ENCODE data around the gene D2HGDH.
"Not testable (repeated sequence)": the region's sequence is repeated elsewhere in the genome, so short reads cannot be mapped to it uniquely, and the experiment has no call there.

D2HGDH gene

DNA sequence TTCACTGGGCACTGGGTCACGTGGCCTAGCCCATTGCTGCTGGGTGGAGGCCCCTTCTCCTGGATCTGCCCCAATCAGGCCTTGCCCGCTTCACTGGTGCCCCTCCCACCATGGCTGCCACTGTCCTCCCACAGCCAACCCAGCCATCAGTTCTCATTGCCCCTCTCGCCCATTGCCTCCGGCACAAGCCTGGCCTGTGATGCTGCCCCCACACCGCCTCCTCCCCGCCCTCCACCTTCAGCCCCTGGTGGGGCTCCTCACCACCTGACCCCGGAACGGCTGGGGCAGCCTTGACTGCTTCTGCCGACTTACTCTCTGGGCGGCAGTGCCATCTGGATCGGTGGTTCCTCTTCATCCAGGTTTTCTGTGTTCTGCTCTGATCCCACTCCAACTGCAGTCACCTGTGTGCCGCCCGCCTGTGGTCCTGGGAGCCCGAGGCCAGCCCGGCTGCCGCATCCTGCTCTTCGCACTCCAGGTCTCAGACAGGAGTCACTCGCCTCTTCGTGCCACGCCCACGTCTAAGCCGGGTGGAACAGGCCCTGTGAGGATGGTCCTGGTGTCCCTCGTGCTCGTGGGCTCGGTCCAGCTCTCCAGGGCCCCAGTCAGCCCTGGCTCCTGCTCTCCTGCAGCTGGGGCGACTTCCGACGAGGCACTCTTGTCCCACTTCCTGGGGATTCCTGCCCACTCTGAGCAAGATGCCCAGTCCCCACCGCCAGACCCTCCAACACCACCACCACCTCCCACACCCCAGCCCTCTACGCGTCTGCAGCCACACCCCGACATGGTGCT lies 14.2 kb downstream of the D2HGDH start:
- DNase-seq (ENCODE audit: low spot score): no peak

DNA sequence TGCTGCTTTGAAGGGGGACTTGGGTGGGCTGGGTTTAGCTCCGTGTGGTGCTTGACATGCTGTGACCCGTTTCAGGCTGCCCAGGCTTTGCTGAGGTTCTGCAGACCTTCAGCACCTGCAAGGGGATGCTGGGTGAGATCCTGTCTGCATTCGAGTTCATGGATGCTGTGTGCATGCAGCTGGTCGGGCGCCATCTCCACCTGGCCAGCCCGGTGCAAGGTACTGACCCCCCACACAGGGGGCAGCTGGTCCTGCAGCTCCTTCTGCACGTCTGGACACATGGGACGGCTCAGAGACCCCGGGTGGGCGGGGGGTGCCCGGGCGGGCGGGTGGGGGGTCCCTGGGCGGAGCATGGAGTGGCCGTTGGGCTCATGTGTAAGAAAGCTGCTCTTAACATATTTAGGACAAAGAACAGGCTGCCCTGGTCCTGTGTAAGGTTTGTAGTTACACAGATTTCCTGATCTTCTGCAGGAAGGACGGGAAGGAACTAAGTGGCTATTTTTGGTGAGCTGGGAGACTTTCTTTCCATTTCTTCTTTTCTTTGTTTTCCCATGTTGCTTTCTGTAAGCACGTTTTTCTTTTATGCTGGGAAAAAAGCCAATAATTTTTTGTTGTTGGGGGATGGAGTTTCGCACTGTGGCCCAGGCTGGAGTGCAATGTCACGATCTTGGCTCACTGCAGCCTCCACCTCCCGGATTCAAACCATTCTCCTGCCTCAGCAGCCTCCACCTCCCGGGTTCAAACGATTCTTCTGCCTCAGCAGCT lies 15.8 kb downstream of the D2HGDH start:
- DNase-seq (ENCODE audit: low spot score): no peak

- no peak for DNase-seq (ENCODE audit: low spot score)
Observed at GRCh38 chr2:241751152-241751551, 16.7 kb downstream of the D2HGDH start.

DNA sequence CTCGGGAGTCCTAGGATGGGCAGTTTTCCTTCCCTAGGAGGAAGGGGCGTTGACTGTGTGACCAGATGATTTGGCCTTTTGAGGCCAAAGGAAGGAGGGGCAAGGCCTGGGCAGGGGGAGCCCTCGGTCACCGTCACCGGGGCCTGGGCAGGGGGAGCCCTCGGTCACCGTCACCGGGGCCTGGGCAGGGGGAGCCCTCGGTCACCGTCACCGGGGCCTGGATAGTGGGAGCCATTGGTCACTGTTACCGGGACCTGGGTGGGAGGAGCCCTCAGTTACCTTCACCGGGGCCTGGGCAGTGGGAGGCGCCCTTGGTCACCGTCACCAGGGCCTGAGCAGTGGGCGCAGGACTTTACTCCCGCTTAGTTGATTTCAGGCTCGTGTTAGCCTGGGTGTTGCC lies 17.3 kb downstream of the D2HGDH start:
- no peak for DNase-seq (ENCODE audit: low spot score)

DNA sequence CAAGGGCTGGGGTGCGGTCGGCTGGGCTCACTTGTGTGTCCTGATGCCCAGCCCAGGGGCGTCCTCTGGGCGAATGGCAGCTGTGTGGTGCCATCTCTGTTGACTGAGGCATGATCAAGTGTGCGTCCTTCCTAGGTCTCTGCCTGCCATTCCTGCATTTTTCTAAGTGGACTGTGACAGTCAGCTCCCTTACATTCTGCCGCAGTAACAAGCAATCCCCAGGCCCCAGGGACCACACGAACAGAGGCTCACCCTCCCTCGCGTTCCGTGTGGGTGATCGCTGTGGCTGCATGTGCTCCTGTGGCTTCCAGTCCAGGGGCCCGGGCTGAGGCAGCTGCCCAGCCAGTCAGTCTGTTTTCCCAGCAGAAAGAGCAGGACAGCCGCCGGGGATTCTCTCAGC lies 17.8 kb downstream of the D2HGDH start:
- DNase-seq (ENCODE audit: low spot score): no peak

GRCh38 chr2:241752689-241753276 lies 18.4 kb downstream of the D2HGDH start:
- DNase-seq (ENCODE audit: low spot score): no peak

DNA sequence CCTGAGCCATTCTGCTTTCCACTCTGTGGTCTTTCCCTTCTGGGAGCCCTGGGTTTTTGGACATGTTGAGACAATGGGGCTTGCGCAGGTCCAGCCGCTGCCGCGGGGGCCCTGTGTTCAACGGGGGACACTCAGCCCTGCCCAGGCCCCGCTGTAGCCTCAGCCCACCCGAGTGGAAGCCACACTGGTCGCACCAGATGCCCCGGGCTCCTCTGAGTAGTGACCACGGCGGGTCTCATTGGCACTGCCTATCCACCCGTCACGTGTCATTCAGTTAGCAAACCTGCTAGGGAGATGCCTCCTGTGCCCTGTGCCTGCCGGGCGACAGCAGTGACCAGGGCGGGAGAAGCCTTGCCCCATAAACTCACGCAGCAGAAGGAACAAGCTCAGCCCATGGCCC lies 19.1 kb downstream of the D2HGDH start:
- DNase-seq (ENCODE audit: low spot score): no peak

DNA sequence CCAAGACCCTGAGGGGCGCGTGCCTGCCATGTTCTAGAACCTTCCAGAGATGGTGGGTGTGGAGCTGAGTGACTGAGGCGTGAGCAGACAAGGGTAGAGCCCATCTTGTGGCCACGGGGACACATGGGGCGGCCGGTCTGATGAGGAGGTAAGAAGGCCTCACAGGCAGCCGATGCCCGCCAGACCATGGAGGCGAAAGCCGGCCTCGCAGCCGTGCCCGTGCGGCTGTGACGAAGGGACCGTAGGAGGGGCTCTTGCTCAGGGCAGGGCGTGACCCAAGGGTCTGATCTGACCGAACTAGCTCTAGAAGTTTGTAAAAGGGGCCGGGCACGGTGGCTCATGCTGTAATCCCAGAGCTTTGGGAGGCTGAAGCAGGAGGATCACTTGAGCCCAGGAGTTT lies 19.6 kb downstream of the D2HGDH start:
- DNase-seq (ENCODE audit: low spot score): no peak

- DNase-seq (ENCODE audit: low spot score): no peak
Observed at GRCh38 chr2:241755166-241755565, 20.7 kb downstream of the D2HGDH start.

- DNase-seq (ENCODE audit: low spot score): no peak
Observed at GRCh38 chr2:241755777-241756176, 21.3 kb downstream of the D2HGDH start.

GRCh38 chr2:241759067-241759807 lies 24.8 kb downstream of the D2HGDH start:
- DNase-seq (ENCODE audit: low spot score): no peak

DNA sequence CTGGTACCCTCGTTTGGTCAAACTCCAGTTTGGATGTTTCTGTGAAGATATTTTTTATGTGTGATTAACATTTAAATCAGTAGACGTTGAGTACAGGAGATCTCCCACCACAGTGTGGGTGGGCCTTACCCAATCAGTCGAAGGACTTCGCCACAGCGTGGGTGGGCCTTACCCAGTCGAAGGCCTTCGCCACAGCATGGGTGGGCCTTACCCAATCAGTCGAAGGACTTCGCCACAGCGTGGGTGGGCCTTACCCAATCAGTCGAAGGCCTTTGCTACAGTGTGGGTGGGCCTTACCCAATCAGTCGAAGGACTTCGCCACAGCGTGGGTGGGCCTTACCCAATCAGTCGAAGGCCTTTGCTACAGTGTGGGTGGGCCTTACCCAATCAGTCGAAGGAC lies 25.5 kb downstream of the D2HGDH start:
- not testable (repeated sequence) for DNase-seq (ENCODE audit: low spot score)

GRCh38 chr2:241760301-241760771 lies 25.9 kb downstream of the D2HGDH start:
- DNase-seq (ENCODE audit: low spot score): no peak

DNA sequence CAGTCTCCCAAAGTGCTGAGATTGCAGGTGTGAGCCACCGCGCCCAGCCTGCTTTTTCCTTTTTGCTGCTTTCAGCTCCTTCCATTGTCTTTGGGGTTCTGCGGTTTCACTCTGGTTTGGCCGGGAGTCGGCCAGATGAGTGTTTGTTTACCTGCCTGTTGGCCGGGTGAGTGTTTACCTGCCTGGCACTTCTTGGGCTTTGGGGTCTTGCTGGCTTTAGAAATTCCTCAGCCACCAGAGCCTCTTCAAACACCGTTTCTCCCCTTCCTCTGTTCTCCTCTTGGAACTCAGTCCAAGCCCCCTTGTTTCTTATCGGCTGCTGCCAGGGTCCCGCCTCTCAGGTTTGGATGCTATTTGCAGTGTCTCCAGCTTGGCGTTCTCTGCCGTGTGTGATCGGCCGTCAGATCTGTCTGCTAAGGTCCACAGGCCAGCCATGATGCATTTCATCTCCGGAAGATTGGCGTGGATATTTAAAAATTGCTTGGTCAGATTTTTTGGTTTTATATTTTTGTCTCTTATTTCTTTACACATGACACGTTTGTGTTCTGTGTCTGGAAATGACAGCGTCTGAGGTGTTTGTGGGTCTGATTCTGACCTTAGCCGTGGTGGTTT lies 28.0 kb downstream of the D2HGDH start:
- no peak for DNase-seq (ENCODE audit: low spot score)

DNA sequence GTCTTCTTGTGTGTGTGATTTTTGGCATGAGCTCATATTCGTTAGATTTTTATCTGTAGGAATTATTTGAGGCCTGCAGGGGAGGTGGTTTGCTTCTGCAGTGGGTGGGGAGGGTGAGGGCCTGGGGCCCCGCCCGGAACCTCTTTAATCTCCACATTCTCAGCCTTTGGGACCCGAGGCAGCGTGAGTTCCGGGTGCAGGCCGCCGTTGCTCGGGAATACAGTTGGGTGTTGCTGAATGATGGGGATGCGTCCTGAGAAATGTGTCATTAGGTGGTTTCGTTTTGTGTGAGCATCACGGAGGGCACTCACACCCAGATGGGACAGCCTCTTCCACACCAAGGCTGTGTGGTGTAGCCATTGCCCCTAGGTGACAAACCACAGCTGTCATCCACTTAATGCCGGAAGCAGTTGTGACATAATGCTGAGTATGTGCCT lies 28.5 kb downstream of the D2HGDH start:
- DNase-seq (ENCODE audit: low spot score): no peak

DNA sequence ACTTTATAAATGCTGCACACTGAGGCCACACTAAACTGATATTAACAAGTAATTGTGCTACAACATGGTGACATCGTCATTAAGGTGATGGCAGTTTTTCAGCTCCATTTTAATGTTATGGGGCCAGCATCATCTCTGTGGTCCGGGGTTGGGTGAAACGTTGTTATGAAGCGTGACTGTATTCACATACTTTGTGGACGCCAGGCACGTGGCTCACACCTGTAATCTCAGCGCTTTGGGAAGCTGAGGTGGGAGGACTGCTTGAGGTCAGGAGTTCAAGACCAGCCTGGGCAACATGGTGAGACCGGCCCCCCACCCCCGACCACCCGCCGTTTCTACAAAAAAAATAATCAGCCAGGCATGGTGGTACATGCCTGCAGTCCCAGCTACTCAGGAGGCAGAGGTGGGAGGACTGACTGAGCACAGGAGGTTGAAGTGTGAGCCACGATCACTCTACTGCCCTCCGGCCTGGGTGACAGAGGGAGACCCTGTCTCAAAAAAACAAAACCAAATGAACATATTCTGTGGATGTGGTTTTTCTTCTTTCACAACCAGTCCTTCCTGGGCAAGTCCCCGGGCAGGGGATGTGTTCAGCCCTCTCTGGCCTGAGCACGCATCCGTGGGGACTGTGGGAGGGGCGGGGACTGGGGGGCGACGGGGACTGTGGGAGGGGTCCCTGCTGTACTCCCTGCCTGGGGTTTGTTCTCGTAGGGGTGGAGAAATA lies 29.3 kb downstream of the D2HGDH start:
- no peak for DNase-seq (ENCODE audit: low spot score)

- DNase-seq (ENCODE audit: low spot score): no peak
Observed at GRCh38 chr2:241764275-241765241, 30.1 kb downstream of the D2HGDH start.

DNA sequence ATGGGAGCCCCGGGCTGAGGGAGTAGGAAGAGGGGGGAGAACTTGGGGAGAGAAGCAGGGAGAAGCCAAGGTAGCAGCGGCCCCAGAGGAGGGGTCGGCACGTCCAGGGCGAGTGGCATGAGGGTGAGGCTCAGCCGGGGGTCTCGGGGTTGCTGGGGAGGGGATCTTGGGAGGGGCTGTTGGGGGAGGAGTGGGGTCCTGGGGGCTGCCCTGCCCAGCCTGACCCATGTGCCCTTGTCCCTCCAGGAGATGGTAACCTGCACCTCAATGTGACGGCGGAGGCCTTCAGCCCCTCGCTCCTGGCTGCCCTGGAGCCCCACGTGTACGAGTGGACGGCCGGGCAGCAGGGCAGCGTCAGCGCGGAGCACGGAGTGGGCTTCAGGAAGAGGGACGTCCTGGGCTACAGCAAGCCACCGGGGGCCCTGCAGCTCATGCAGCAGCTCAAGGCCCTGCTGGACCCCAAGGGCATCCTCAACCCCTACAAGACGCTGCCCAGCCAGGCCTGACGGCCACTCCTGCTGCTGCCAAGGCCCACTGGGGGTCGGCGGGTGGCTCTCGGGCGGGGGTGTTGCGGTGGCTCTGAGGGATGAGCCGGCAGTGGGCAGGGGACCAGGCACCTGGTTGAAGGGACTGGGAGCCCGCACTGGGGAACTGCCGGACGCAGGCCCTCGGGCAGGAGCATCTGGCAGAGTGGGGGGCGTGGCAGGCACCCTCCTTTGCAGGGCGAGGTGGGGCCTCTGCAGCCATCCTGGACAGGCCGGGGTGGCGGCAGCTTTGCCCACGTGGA lies 33.2 kb downstream of the D2HGDH start:
- no peak for DNase-seq (ENCODE audit: low spot score)

DNA sequence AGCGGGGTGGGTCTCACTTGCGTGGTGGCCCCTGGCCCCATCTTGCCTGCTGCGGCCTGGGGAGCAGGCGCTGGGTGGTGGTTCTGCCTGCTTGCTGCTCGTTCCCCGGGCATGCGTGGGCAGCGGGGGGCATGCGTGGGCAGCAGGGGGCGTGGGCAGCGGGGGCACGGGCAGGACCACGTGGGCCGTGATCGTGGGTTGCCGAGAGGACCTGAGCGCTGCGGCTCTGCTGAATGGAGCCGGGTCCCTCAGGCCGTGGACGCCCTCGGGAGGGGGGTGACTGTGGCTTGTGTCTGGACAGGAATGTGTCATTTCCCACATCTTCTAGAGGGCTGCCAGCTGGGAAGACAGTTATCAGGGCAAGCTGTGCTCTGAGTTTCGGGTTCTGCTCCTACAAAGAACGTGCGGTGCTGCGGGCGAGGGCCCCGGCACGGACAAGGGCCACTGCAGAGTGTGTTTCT lies 33.9 kb downstream of the D2HGDH start:
- no peak for DNase-seq (ENCODE audit: low spot score)
